ENCODE data around the gene MUC3A. TPM values are rescaled to one million over a fixed set of nuclear protein-coding genes. Genes with fewer than 3 reads are reported as not detected.
A peak's percentile ranks its signal among the peaks of the same experiment; 100 is the strongest.

The MUC3A gene
- total RNA-seq, 1 donor from 2014 or later: not detected

DNA sequence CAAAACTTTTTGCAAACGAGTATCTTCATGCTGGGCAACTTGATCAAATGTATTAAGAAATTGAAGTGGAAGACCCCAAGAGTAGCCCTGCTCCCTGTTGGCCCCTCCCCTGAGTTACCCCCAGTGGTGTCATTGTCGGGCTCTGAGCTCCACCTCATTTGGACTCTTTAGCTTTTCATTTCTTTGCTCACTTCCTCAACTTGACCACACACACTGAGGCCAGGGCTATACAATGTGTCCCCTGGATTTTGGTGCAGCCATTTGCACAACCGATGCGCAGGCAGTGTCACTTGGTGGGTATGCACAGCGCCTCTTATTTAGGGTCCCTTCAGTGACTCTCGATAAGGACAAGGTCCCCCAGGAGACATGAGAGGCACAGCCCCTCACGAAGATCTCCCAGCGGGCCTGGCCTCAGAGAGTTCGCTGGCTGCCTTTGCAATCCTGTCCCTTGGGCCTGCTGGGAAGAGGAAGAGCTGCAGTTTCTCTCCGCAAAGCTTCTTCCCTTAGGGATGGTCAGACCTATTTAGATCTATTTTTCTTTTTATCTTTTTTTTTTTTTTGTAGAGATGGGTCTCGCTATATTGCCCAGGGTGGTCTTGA, 2.5 kb upstream of the MUC3A start:
- DNase-seq (ENCODE audit: low read depth in 2 of 2): no peak

DNA sequence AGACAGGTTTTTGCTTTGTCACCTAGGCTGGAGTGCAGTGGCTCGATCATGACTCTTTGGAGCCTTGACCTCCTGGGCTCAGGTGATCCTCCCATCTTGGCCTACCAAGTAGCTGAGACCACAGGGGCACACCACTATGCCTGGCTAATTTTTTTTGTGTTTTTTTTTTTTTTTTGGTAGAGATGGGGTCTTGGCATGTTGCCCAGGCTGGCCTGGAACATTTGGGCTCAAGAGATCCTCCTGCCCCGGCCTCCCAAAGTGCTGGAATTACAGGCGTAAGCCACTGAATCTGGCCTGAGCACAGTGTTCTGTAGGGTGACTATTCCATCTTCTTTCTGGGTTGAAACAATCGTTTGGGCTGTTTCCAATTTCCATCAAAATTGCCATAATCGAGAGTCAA, 1.5 kb upstream of the MUC3A start:
- no peak for DNase-seq (ENCODE audit: low read depth in 2 of 2)

DNA sequence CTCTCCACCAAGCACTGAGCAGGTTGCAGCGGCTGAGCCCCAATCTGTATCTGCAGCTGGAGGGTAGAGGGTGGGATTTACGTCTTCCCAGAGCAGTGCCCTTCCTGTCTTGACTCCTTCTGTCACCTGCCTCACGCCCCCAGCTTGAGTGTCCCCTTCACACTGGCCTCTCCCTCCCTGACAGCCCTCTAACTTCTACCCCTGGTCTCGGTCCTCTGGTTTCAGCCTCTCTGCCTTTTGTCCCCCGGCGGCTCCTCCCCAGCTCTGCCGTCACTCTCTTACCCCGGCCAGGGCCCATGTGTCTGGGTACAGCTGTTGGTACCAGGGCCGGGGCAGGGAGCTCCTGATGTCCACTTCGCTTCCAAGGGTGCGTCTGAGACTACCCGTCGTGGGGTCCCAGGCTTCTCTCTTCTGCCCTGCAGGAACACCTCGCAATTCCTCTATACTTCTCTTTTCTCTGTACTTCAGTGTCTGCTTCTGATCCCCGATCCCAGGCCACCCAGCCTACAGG, 654 bp downstream of the MUC3A start:
- no peak for DNase-seq (ENCODE audit: low read depth in 2 of 2)

DNA sequence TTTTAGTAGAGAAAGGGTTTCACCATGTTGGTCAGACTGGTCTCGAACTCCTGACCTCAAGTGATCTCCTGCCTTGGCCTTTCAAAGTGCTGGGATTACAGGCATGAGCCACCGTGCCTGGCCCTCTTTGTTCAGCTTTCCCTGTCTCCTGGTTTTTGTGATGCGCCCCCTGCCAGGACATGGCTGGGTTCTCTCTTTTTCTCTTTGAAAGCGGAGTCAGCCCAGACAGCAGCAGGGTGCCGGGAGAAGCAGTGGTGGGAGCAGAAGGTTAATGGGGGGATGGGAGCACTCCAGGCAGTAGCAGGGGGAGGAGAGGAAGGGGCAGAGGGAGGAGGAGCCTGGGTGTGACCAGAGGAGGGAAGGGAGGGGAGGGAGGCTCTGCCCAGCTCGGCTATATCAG, 1.8 kb downstream of the MUC3A start:
- no peak for DNase-seq (ENCODE audit: low read depth in 2 of 2)

DNA sequence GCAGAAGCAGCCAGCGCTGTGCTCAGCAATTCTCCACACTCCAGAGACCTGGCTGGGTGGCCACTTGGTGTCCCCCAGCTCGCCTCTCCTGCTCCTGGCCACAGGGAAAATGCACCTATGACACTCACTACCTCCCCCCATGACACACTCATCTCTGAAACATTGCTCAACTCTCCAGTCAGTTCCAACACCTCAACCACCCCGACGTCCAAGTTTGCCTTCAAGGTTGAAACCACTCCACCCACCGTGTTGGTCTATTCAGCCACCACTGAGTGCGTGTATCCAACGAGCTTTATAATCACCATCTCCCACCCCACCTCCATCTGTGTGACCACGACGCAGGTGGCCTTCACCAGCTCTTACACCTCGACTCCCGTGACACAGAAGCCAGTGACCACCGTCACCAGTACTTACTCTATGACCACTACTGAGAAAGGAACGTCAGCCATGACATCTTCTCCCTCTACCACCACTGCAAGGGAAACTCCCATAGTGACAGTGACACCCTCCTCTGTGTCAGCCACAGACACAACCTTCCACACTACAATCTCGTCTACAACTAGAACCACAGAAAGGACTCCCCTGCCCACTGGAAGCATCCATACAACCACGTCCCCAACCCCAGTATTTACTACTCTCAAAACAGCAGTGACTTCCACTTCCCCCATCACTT, 2.7 kb downstream of the MUC3A start:
- DNase-seq (ENCODE audit: low read depth in 2 of 2): no peak

DNA sequence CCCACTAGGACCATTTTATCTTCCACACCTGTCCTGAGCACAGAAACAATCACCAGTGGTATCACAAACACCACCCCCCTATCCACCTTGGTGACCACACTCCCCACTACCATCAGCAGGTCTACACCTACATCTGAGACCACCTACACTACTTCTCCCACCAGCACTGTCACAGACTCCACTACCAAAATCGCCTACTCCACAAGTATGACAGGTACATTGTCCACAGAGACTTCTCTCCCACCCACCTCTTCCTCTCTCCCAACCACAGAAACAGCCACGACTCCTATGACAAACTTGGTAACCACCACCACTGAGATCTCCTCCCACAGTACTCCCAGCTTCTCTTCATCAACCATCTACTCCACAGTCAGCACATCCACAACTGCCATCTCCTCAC, 3.3 kb downstream of the MUC3A start:
- DNase-seq (ENCODE audit: low read depth in 2 of 2): no peak

DNA sequence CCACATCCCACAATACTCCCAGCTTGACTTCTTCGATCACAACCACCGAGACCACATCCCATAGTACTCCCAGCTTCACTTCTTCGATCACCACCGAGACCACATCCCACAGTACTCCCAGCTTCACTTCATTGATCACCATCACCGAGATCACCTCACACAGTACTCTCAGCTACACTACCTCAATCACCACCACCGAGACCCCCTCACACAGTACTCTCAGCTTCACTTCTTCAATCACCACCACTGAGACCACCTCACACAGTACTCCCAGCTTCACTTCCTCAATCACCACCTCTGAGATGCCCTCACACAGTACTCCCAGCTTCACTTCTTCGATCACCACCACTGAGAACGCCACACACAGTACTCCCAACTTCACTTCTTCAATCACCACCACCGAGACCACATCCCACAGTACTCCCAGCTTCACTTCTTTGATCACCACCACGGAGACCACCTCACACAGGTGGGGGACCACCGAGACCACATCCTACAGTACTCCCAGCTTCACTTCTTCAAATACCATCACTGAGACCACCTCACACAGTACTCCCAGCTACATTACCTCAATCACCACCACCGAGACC, 8.6 kb downstream of the MUC3A start:
- peak in 1 of 2 donors; percentile 29 for DNase-seq (ENCODE audit: low read depth in 2 of 2)

DNA sequence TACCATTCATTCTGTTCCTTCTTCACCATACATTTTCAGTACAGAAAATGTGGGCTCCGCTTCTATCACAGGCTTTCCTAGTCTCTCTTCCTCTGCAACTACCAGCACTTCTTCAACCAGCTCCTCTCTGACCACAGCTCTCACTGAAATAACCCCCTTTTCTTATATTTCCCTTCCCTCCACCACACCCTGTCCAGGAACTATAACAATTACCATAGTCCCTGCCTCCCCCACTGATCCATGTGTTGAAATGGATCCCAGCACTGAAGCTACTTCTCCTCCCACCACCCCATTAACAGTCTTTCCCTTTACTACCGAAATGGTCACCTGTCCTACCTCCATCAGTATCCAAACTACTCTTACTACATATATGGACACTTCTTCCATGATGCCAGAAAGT, 10.6 kb downstream of the MUC3A start:
- DNase-seq (ENCODE audit: low read depth in 2 of 2): no peak

DNA sequence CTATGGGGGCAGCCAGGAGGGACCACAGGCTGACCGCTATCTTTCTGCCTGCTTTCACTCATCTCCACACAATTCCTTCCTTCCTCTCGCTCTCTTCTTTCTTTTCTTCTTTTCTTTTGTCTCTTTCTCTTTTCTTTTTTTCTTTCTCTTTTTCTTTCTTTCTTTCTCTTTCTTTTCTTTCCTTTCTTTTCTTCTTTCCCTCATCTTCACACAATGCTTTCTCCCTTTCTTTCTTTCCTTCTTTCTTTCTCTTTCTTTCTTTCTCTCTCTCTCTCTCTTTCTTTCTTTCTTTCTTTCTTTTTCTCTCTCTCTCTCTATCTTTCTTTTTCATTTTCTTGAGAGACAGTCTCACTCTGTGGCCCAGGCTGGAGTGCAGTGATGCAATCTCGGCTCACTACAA, 13.2 kb downstream of the MUC3A start:
- no peak for DNase-seq (ENCODE audit: low read depth in 2 of 2)

DNA sequence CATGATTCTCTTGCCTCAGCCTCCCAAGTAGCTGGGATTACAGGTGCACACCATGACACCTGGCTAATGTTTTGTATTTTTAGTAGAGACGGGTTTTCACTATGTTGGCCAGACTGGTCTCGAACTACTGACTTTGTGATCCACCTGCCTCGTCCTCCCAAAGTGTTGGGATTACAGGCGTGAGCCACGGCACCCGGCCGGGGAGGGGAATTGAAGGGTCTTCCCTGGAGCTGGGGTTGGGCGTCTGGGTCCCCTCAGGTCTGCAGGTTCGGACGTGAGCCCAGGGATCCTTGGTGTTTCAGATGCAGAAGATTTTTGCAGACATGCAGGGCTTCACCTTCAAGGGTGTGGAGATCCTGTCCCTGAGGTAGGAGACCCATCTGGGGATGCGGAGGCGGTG, 14.1 kb downstream of the MUC3A start:
- no peak for DNase-seq (ENCODE audit: low read depth in 2 of 2)

DNA sequence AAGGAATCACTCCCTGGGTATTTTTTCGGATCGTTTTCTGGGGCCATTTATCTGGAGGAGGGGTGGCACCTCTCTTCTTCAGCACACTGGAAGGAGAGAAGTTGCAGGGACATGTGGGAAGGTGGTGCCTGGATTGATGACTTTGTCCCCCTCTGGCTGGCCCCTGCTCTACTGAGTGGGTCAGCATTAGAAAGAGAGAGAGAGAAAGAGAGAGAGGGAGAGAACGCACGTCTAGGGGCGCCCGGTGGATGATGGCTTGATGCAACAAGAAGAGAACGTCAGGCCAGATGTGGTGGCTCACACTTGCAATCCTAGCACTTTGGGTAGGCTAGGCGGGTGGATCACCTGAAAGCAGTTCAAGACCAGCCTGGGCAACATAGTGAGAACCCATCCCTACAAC, 14.5 kb downstream of the MUC3A start:
- DNase-seq (ENCODE audit: low read depth in 2 of 2): no peak

DNA sequence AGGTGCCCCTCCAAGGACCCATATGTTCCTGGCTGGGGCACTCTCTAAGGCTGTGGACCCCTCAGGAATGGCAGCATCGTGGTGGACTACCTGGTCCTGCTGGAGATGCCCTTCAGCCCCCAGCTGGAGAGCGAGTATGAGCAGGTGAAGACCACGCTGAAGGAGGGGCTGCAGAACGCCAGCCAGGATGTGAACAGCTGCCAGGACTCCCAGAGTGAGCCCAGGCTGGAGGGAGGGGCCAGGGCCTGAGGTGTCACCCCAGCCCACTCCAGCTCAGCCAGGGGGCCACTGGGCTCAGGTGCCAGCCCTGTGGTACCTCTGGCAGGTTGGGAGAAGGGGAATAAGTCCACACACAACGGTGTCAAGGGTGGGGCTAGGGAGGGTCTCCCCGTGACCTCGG, 15.3 kb downstream of the MUC3A start:
- DNase-seq (ENCODE audit: low read depth in 2 of 2): no peak

DNA sequence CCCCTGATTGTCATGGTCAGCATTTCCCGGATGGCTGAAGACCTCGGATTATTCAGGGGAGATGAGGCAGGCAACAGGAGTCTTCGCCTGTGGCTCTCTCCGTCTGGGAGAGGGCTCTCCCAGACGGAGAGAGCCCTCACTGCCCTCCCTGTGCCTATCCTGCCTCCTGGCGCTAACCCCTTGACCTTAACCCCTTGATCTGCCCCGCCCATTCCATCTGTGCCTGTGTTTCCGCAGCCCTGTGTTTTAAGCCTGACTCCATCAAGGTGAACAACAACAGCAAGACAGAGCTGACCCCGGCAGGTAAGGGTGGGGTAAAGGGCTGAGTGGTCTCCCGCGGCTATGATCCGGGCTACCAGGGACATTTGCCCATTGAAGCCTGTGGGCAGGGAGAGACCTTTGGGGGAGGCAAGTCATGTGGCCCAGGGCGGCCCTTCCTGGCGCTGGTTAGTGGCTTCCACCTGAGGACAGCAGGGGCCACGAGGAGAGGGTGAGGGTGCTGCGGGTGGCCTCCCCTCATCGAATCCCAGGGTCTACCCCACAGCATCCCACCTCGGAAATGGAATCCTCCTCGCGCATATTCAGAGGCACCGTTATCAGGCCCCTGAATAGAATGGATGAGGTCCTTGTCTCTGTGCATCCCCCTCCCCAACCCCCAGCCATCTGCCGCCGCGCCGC, 15.8 kb downstream of the MUC3A start:
- DNase-seq (ENCODE audit: low read depth in 2 of 2): no peak

DNA sequence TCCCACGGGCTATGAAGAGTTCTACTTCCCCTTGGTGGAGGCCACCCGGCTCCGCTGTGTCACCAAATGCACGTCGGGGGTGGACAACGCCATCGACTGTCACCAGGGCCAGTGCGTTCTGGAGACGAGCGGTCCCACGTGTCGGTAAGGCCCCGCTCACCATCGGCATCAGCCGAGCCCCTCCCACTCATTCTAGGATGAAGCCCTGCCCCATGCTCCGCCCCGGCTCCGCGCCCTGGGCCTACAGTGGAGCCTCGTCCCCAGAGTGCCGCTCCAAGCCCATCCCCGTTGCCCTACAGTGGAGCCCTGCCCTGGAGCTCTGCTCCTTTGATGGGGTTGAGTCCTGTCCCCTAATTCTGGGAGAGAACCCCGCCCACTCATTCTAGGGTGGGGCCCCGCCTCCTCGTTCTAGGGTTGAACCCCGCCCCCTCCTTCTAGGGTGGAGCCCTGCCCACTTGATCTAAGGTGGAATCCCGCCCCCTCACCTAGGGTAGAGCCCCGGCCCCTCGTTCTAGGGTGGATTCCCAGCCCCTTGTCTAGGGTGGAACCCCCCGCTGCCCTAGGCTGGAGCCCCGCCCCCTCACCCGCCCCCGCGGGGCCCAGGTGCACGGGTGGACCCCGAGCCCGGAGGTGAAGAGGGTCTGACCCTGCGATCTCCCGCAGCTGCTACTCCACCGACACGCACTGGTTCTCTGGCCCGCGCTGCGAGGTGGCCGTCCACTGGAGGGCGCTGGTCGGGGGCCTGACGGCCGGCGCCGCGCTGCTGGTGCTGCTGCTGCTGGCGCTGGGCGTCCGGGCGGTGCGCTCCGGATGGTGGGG, 16.6 kb downstream of the MUC3A start:
- peak in 1 of 2 donors; percentile 67 for DNase-seq (ENCODE audit: low read depth in 2 of 2)

DNA sequence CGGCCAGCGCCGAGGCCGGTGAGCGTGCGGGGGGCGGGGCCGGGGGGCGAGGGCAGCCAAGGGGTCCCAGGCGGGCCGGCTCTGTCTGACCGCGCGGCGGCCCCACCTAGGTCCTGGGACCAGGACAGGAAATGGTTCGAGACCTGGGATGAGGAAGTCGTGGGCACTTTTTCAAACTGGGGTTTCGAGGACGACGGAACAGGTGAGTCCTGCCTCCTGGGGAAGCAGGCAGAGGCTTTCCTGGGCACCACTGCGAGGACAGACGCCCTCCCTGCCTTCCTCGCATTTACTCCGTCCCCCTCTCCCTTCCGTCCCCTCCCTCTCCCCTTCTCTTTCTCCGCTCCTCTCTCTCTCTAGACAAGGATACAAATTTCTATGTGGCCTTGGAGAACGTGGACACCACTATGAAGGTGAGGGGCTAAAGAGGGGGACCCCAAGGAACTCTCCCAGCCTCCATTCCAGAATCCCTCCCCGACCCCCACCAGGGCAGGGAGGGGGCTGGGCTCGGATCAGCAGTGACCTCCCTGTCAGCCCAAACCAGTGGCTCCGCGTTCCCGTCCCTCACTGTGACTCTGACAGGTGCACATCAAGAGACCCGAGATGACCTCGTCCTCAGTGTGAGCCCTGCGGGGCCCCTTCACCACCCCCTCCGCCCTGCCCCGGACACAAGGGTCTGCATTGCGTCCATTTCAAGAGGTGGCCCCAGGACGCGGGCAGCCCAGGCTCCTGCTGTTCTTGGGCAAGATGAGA, 17.4 kb downstream of the MUC3A start:
- DNase-seq (ENCODE audit: low read depth in 2 of 2): no peak

DNA sequence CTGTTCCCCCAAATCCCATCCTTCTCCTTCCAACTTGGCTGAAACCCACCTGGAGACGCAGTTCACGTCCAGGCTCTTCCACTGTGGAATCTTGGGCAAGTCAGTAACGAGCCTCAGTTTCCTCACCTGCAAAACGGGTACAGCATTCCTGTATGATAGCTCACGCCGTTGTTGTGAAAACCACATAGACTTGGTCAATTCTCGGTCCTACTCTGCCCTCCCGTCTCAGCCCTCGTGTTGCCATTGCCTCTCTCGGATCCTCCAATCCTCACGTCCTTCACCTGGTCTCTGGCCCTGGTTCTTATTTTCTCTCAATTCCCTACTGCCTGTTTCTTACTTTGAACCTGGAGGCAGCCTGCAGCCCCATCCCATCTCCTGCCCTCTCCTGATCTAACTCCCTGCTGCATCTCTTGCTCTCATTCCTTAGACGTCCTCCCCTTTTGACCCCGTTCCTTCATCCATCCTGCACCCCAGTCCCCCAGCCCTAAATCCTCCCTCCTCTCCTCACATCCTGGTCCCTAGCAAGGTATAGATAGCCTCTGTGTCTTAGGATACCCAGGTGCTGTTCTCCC, 18.0 kb downstream of the MUC3A start:
- DNase-seq (ENCODE audit: low read depth in 2 of 2): no peak

DNA sequence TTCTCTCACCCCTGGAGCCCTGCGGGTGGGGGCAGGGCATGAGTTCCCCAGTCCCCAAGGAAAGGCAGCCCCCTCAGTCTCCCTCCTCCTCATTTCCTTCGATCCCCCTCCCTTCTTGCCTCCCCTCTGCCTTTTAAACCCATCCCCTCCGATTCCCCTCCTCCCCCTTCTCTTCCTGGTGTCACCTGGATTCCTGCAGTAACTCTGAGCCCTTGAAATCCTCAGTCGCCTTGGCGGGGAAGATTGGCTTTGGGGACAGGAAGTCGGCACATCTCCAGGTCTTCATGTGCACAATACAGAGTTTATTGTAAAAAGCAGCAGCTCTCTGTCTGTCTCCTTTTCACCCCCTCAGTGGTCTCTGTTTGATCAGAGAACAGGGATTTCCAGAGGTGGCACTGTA, 18.7 kb downstream of the MUC3A start:
- no peak for DNase-seq (ENCODE audit: low read depth in 2 of 2)

DNA sequence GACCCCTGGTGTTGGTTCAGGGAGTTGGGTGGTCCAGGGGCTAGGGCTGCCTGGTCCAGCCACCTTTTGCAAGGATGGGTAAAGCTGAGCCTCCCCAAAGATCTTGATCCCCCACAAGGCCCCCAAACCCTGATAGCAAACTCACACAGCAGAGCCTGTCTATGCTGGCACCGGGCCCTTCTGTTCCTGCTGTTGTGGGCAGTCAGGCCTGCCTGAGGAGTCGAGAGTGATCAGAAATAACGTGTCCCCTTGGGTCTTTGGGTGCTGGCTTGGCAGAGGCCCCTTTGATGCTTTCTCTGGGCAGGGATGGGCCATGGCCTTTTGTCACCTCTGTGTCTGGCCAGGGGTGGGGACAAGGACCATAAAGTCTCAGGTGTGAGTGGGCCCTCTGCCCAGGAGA, 19.3 kb downstream of the MUC3A start:
- no peak for DNase-seq (ENCODE audit: low read depth in 2 of 2)

DNA sequence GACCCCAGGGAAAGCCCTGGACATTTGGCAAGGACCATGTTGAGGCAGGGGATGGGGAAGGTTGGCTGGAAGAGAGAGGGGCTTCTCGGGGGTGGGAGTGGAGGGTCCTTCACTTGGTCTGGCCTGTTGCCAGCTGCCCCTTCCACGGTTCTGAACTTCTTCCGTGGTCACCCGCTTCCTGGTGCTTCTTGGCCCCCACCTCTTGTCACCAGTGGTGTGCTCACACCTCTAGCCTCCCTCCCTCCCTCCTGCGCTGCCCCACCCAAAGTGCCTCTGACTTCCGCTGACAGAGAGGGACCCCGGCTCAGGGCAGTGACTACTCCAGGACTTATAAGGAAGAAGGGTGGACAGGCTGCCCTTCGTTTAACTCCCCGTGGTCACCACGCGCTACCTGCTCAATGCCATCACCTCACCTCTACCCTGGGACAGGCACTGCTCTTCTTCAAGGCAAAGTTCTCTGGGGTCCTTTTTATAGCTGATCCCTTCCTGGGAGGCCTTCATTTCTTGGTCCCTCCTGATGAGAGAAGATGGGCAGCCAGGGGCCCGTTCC, 19.8 kb downstream of the MUC3A start, which contains the start of gene MUC12:
TSS of gene MUC12 (plus strand) at position 500 of the 550 bp plus-strand sequence. CDS start 58 bp downstream, outside the sequence.
- DNase-seq (ENCODE audit: low read depth in 2 of 2): no peak

All from dermis microvascular lymphatic vessel endothelial cell (primary cell).